B cell (primary cell): ENCODE data around the gene PLAGL2. TPM values are rescaled to one million over a fixed set of nuclear protein-coding genes. Genes with fewer than 3 reads are reported as not detected.

ENCODE experiments used
- ATAC-seq: fragments of 200-7000 bp; cut with Tn5 transposase; one replicate; pipeline ENCODE4 v1.10.0; 2021; ENCODE audit warnings: low read depth, mild to moderate bottlenecking, moderate number of reproducible peaks, moderate library complexity
- CTCF ChIA-PET: fragments of 350-600 bp; sonication (Branson Sonifier 250); formaldehyde crosslinking; loops from one replicate; lab custom pipeline; 2021; ENCODE audit warnings: antibody characterized with exemption, inconsistent platforms; lab: Charles Lee
- POLR2A ChIA-PET: fragments of 350-600 bp; sonication (Branson Sonifier 250); formaldehyde crosslinking; loops from one replicate; lab custom pipeline; 2021; ENCODE audit warnings: antibody characterized with exemption; lab: Charles Lee
- DNase-seq: peaks from one replicate; pipeline ENCODE4 v3.0.0; 2013
- H2AFZ ChIP-seq: 2 replicates; pipeline ENCODE4 v1.6.1; 2012; ENCODE audit warnings: mild to moderate bottlenecking, low read depth, low read length; ENCODE audit not compliant: insufficient read depth, poor library complexity, severe bottlenecking
- H3K27ac ChIP-seq, 2 donors: 1 replicate in 1 of 2; 2 replicates in 1 of 2; pipeline ENCODE4 v1.5.1; 2012 to 2013; ENCODE audit warnings: low read length in 2 of 2, mild to moderate bottlenecking in 2 of 2, moderate library complexity in 1 of 2
- H3K27me3 ChIP-seq, 4 experiments: fragments of 200-600 bp in 1 of 4; sonication (generic) in 1 of 4; replicated peaks in 1 of 4; 1 replicate in 2 of 4; 2 replicates in 2 of 4; pipeline versions ENCODE4 v1.6.1 to v1.7.0; 2013 to 2016; ENCODE audit warnings: low read length in 3 of 4, mild to moderate bottlenecking in 2 of 4, mixed read lengths in 1 of 4, moderate library complexity in 1 of 4; ENCODE audit not compliant: insufficient read depth in 4 of 4, control insufficient read depth in 3 of 4; ENCODE audit errors: control extremely low read depth in 1 of 4
- H3K36me3 ChIP-seq, 2 experiments: replicated peaks in 1 of 2; 1 replicate in 1 of 2; 2 replicates in 1 of 2; pipeline versions ENCODE4 v1.6.1 to v1.7.1; 2013; ENCODE audit warnings: low read length in 1 of 2; ENCODE audit not compliant: insufficient read depth in 2 of 2, control insufficient read depth in 1 of 2; ENCODE audit errors: control extremely low read depth in 1 of 2, extremely low read depth in 1 of 2
- H3K4me1 ChIP-seq, 2 donors: fragments of 200-600 bp in 1 of 2; sonication (generic) in 1 of 2; 1 replicate in 1 of 2; 2 replicates in 1 of 2; pipeline versions ENCODE4 v1.5.1 to v1.6.1; 2013 to 2017; ENCODE audit warnings: low read length in 2 of 2; ENCODE audit not compliant: control insufficient read depth in 2 of 2, insufficient read depth in 2 of 2
- H3K4me2 ChIP-seq: replicated peaks from 2 replicates; pipeline ENCODE3; 2012; ENCODE audit warnings: mild to moderate bottlenecking, low read depth, low read length; ENCODE audit not compliant: poor library complexity, severe bottlenecking
- H3K4me3 ChIP-seq, 5 experiments: fragments of 200-600 bp in 1 of 5; sonication (generic) in 1 of 5; 1 replicate in 3 of 5; 2 replicates in 2 of 5; pipeline versions ENCODE4 v1.5.1 to v1.7.0; 2011 to 2016; ENCODE audit warnings: low read length in 4 of 5, mild to moderate bottlenecking in 4 of 5, low read depth in 2 of 5, control low read depth in 1 of 5, moderate library complexity in 1 of 5; ENCODE audit not compliant: insufficient read depth in 1 of 5; ENCODE audit errors: control extremely low read depth in 1 of 5, extremely low read depth in 1 of 5
- H3K79me2 ChIP-seq: fragments of 200-600 bp; sonication (generic); one replicate; pipeline ENCODE4 v1.6.0; 2016; ENCODE audit warnings: low read length; ENCODE audit not compliant: control insufficient read depth, insufficient read depth
- H3K9ac ChIP-seq: fragments of 200-600 bp; sonication (generic); 2 replicates; pipeline ENCODE4 v1.6.1; 2017; ENCODE audit warnings: mild to moderate bottlenecking, low read length, moderate library complexity
- H3K9me3 ChIP-seq, 3 donors: one replicate each; pipeline versions ENCODE4 v1.6.1 to v1.7.1; 2013; ENCODE audit warnings: low read length in 2 of 3; ENCODE audit not compliant: control insufficient read depth in 2 of 3, insufficient read depth in 1 of 3; ENCODE audit errors: control extremely low read depth in 1 of 3
- H4K20me1 ChIP-seq: 2 replicates; pipeline ENCODE4 v1.6.0; 2012; ENCODE audit warnings: mild to moderate bottlenecking, low read length; ENCODE audit not compliant: insufficient read depth, control insufficient read depth, poor library complexity, severe bottlenecking
- H3K27ac Mint-ChIP-seq: one replicate; pipeline ENCODE4 v1.8.0; 2021; ENCODE audit warnings: mixed read lengths
- H3K27me3 Mint-ChIP-seq: one replicate; pipeline ENCODE4 v1.8.0; 2021; ENCODE audit warnings: mixed read lengths
- H3K4me1 Mint-ChIP-seq: one replicate; pipeline ENCODE4 v1.8.0; 2021; ENCODE audit warnings: mixed read lengths
- H3K4me3 Mint-ChIP-seq: one replicate; pipeline ENCODE4 v1.8.0; 2021; ENCODE audit warnings: mixed read lengths
- H3K9me3 Mint-ChIP-seq: one replicate; pipeline ENCODE4 v1.8.0; 2022; ENCODE audit warnings: mixed read lengths; ENCODE audit not compliant: insufficient read depth
- CTCF ChIP-seq: fragments of 200-600 bp; IDR thresholded peaks from one replicate; pipeline ENCODE4 v1.8.0; 2022; ENCODE audit warnings: antibody characterized with exemption, mild to moderate bottlenecking
- EZH2 ChIP-seq: IDR thresholded peaks from 2 replicates; pipeline ENCODE4 v1.6.1; 2012; ENCODE audit warnings: borderline replicate concordance, low read depth, mild to moderate bottlenecking, moderate library complexity, low read length; ENCODE audit not compliant: insufficient read depth, poor library complexity, severe bottlenecking
- WGBS: methylation state at CpG from one replicate; pipeline ENCODE4 v1.1.5; 2013; ENCODE audit warnings: missing lambda C conversion rate; ENCODE audit not compliant: insufficient coverage; 5-methylcytosine and 5-hydroxymethylcytosine counted together
- intact Hi-C: fragments of 100-400 bp; cut with micrococcal nuclease; formaldehyde crosslinking; loops from one replicate; pipeline ENCODE4 v1.10.0; 2022
- polyA plus RNA-seq: library from polyadenylated mRNA; depleted of rRNA; stranded (reverse); fragments of >200 nt; gene quantifications from 2 replicates; pipeline ENCODE4 v1.2.3, GENCODE V29; 2012
- total RNA-seq, 2 donors: library from RNA; stranded (reverse); fragments of 120-200 nt in 1 of 2; gene quantifications; 1 replicate in 1 of 2; 2 replicates in 1 of 2; pipeline versions ENCODE4 v1.2.3 to v1.2.4, GENCODE V29; 2013 to 2022

The PLAGL2 gene
- total and polyA plus RNA-seq, 2 donors (not counting 1 experiment from before 2014, with no cell fraction given), result 4.4 to 18.4 TPM

- POLR2A ChIA-PET, result no interaction called here
- DNase-seq (no peak), ATAC-seq (no peak)
- Histone ChIP-seq H3K4me3 (no peak overlapping the region), H3K27ac (no peak overlapping the region), H3K9me3 (no peaks in the 10 kb centered on the region), H3K79me2 (no peaks in the 10 kb centered on the region), H3K4me1 (no peaks in the 10 kb centered on the region), H3K27me3 (no peaks in the 10 kb centered on the region), H2AFZ (no peak overlapping the region), H4K20me1 (no peaks in the 10 kb centered on the region), H3K36me3 (peaks cover 6 to 54% of the 10 kb centered on the region in 2 experiments), H3K4me2 (no peak overlapping the region), H3K9ac (no peak overlapping the region)
- H3K4me1 Mint-ChIP-seq, result no peaks in the 10 kb centered on the region
- intact Hi-C loops, result no loop called here
- H3K4me3 Mint-ChIP-seq, result no peak overlapping the region
- WGBS, result 88% methylated on average over 1 of the region's 5 CpGs
- H3K9me3 Mint-ChIP-seq, result no peaks in the 10 kb centered on the region
- TF ChIP-seq EZH2, result no peak
- no peak for TF ChIP-seq CTCF
- H3K27me3 Mint-ChIP-seq, result no peaks in the 10 kb centered on the region
- CTCF ChIA-PET, result no interaction called here
- H3K27ac Mint-ChIP-seq, result no peak overlapping the region
Observed at GRCh38 chr20:32163951-32164350, 43.6 kb downstream of the PLAGL2 start.

- no peak overlapping the region for H3K27ac Mint-ChIP-seq
- DNase-seq (no peak), ATAC-seq (no peak)
- no peaks in the 10 kb centered on the region for H3K9me3 Mint-ChIP-seq
- Histone ChIP-seq H2AFZ (no peak overlapping the region), H3K79me2 (no peaks in the 10 kb centered on the region), H3K36me3 (peaks cover 6 to 66% of the 10 kb centered on the region in 2 experiments), H4K20me1 (no peaks in the 10 kb centered on the region), H3K4me3 (no peak overlapping the region), H3K27me3 (no peaks in the 10 kb centered on the region), H3K9ac (no peak overlapping the region), H3K4me2 (no peak overlapping the region), H3K4me1 (no peaks in the 10 kb centered on the region), H3K9me3 (no peaks in the 10 kb centered on the region), H3K27ac (no peak overlapping the region)
- 83% methylated on average over 2 of the region's 3 CpGs for WGBS
- H3K27me3 Mint-ChIP-seq, result no peaks in the 10 kb centered on the region
- intact Hi-C loops, result no loop called here
- no peak overlapping the region for H3K4me3 Mint-ChIP-seq
- CTCF ChIA-PET, result interaction anchor here (1.0 kb wide), 1 partner anchor 490 kb away, joined by 3 read pairs; no protein-coding TSS in a partner anchor
- POLR2A ChIA-PET, result no interaction called here
- TF ChIP-seq EZH2 (no peak), CTCF (no peak)
- H3K4me1 Mint-ChIP-seq, result no peaks in the 10 kb centered on the region
Observed at GRCh38 chr20:32162351-32162750, 45.2 kb downstream of the PLAGL2 start.
